GM23338 (cell line): ENCODE results near the gene CTSW. TPM values are rescaled to one million over a fixed set of nuclear protein-coding genes. Genes with fewer than 3 reads are reported as not detected.

Experiments used
- ATAC-seq: fragments of 200-7000 bp; cut with Tn5 transposase; 3 replicates; pipeline ENCODE4 v1.9.1; 2020
- DNase-seq: peaks from one replicate; pipeline ENCODE4 v3.0.0-alpha.2; 2015; ENCODE audit warnings: low spot score
- H2AFZ ChIP-seq: fragments of 200-600 bp; sonication (generic); 2 replicates; pipeline ENCODE4 v1.8.0; 2016; ENCODE audit warnings: antibody characterized with exemption, mild to moderate bottlenecking, moderate library complexity
- H3F3A ChIP-seq: fragments of 200-600 bp; sonication (generic); replicated peaks from 2 replicates; pipeline ENCODE4 v1.8.0; 2017; ENCODE audit warnings: antibody characterized with exemption, mixed run types, low read depth
- H3K27ac ChIP-seq: fragments of 200-600 bp; sonication (generic); 2 replicates; pipeline ENCODE4 v1.6.1; 2016; ENCODE audit warnings: low read depth
- H3K27me3 ChIP-seq: fragments of 200-600 bp; sonication (generic); 2 replicates; pipeline ENCODE4 v1.8.0; 2016; ENCODE audit warnings: mild to moderate bottlenecking, mixed run types, moderate library complexity; ENCODE audit not compliant: insufficient read depth
- H3K36me3 ChIP-seq: fragments of 200-600 bp; sonication (generic); 2 replicates; pipeline ENCODE4 v1.8.0; 2016; ENCODE audit warnings: mild to moderate bottlenecking; ENCODE audit not compliant: insufficient read depth
- H3K4me1 ChIP-seq: fragments of 200-600 bp; sonication (generic); 2 replicates; pipeline ENCODE4 v1.8.0; 2016; ENCODE audit warnings: mild to moderate bottlenecking, moderate library complexity; ENCODE audit not compliant: insufficient read depth
- H3K4me2 ChIP-seq: fragments of 200-600 bp; sonication (generic); 2 replicates; pipeline ENCODE4 v1.7.1; 2017; ENCODE audit warnings: mixed run types
- H3K4me3 ChIP-seq: fragments of 200-600 bp; sonication (generic); 2 replicates; pipeline ENCODE4 v1.6.1; 2016; ENCODE audit warnings: mixed run types
- H3K79me2 ChIP-seq: fragments of 200-600 bp; sonication (generic); replicated peaks from 2 replicates; pipeline ENCODE4 v1.8.0; 2017; ENCODE audit warnings: mild to moderate bottlenecking; ENCODE audit not compliant: insufficient read depth
- H3K9me2 ChIP-seq: fragments of 200-600 bp; sonication (generic); 2 replicates; pipeline ENCODE4 v1.8.0; 2017; ENCODE audit not compliant: insufficient read depth
- H4K20me1 ChIP-seq: fragments of 200-600 bp; sonication (generic); replicated peaks from 2 replicates; pipeline ENCODE4 v1.8.0; 2017; ENCODE audit warnings: mild to moderate bottlenecking; ENCODE audit not compliant: insufficient read depth
- H3K27ac Mint-ChIP-seq: 2 replicates; pipeline ENCODE4 v1.8.0; 2020; ENCODE audit warnings: inconsistent platforms, mild to moderate bottlenecking, moderate library complexity, mixed read lengths
- H3K27me3 Mint-ChIP-seq: 3 replicates; pipeline ENCODE4 v1.8.0; 2022; ENCODE audit warnings: low read depth, mild to moderate bottlenecking, moderate library complexity, mixed read lengths, inconsistent platforms; ENCODE audit not compliant: insufficient read depth, poor library complexity
- H3K36me3 Mint-ChIP-seq: 3 replicates; pipeline ENCODE4 v1.8.0; 2021; ENCODE audit warnings: low read depth, mild to moderate bottlenecking, inconsistent platforms, moderate library complexity, mixed read lengths
- H3K4me1 Mint-ChIP-seq: 3 replicates; pipeline ENCODE4 v1.8.0; 2020; ENCODE audit warnings: mild to moderate bottlenecking, inconsistent platforms, mixed read lengths
- H3K4me3 Mint-ChIP-seq: 3 replicates; pipeline ENCODE4 v1.8.0; 2021; ENCODE audit warnings: moderate library complexity, mild to moderate bottlenecking, inconsistent platforms, mixed read lengths
- H3K9me3 Mint-ChIP-seq: 3 replicates; pipeline ENCODE4 v1.8.0; 2020; ENCODE audit warnings: moderate library complexity, mild to moderate bottlenecking, inconsistent platforms, mixed read lengths
- CREB1 ChIP-seq: fragments of 250-450 bp; sonication (Bioruptor Pico); IDR thresholded peaks from 2 replicates; pipeline ENCODE4 v1.5.0; 2020; ENCODE audit warnings: low read depth, mild to moderate bottlenecking, moderate library complexity
- ETS1 ChIP-seq: IDR thresholded peaks from 2 replicates; pipeline ENCODE4 v1.6.1; 2016; ENCODE audit warnings: antibody characterized with exemption
- EZH2phosphoT487 ChIP-seq: fragments of 200-600 bp; sonication (generic); IDR thresholded peaks from one replicate; pipeline ENCODE4 v1.8.1; 2018; ENCODE audit warnings: antibody characterized with exemption; ENCODE audit not compliant: unreplicated experiment
- REST ChIP-seq: IDR thresholded peaks from one replicate; pipeline ENCODE4 v1.6.1; 2018; ENCODE audit warnings: antibody characterized with exemption; ENCODE audit not compliant: unreplicated experiment
- STAT1 ChIP-seq: IDR thresholded peaks from one replicate; pipeline ENCODE4 v1.6.1; 2016; ENCODE audit warnings: antibody characterized with exemption; ENCODE audit not compliant: unreplicated experiment
- ZNF114 ChIP-seq: fragments of 250-450 bp; sonication (Bioruptor Pico); IDR thresholded peaks from 2 replicates; pipeline ENCODE4 v1.5.0; 2020; ENCODE audit warnings: mild to moderate bottlenecking, moderate library complexity
- ZNF331 ChIP-seq: fragments of 250-450 bp; sonication (Bioruptor Pico); IDR thresholded peaks from 2 replicates; pipeline ENCODE4 v1.5.0; 2020; ENCODE audit warnings: low read depth, mild to moderate bottlenecking, moderate library complexity
- ZNF462 ChIP-seq: fragments of 250-450 bp; sonication (Bioruptor Pico); IDR thresholded peaks from 2 replicates; pipeline ENCODE4 v1.5.0; 2020; ENCODE audit warnings: mild to moderate bottlenecking, moderate library complexity
- polyA plus RNA-seq: library from polyadenylated mRNA; unstranded; fragments of >200 nt; fragmentation: Nextera tagmentation; extraction: Ambion mirVana; gene quantifications from 2 replicates; pipeline ENCODE4 v1.2.1, GENCODE V29; 2016
- total RNA-seq: library from RNA; depleted of rRNA; stranded (reverse); fragments of >200 nt; shearing (Covaris generic); gene quantifications from 2 replicates; pipeline ENCODE4 v1.2.3, GENCODE V29; 2014

The CTSW gene
- total and polyA plus RNA-seq, 2 experiments from 2014 or later = not detected

- Histone ChIP-seq H3K27me3 (peaks cover 25% of the 10 kb centered on the region), H2AFZ (no peak overlapping the region), H3K4me3 (peak overlapping the region; percentile 93; the same call in 1 of the 2 replicates), H3K27ac (no peak overlapping the region), H4K20me1 (peaks cover 7% of the 10 kb centered on the region), H3F3A (peaks cover 26% of the 10 kb centered on the region), H3K4me2 (peak overlapping the region; percentile 89), H3K4me1 (peaks cover 25% of the 10 kb centered on the region), H3K79me2 (peaks cover 4% of the 10 kb centered on the region), H3K9me2 (no peaks in the 10 kb centered on the region), H3K36me3 (no peaks in the 10 kb centered on the region)
- Mint-ChIP-seq H3K27me3 (peaks cover 38% of the 10 kb centered on the region), H3K4me1 (peaks cover 33% of the 10 kb centered on the region), H3K4me3 (peak overlapping the region; percentile 81), H3K27ac (no peak overlapping the region), H3K9me3 (no peaks in the 10 kb centered on the region), H3K36me3 (peaks cover 9% of the 10 kb centered on the region)
- DNase-seq = no peak
- ATAC-seq = no peak
- TF ChIP-seq ZNF114 (CRISPR knock-in tag) (no peak), EZH2phosphoT487 (no peak), ZNF462 (CRISPR knock-in tag) (no peak), ZNF331 (no peak), REST (no peak), CREB1 (CRISPR knock-in tag) (no peak), STAT1 (no peak), ETS1 (no peak)
Observed at GRCh38 chr11:65892661-65893317, 13.2 kb downstream of the CTSW start.
